K562 (cell line): ENCODE results near the gene ATP13A2. TPM values are rescaled to one million over a fixed set of nuclear protein-coding genes. Genes with fewer than 3 reads are reported as not detected.

Experiments
- ARID1B ChIP-seq: fragments of 450-650 bp; IDR thresholded peaks from 2 replicates; pipeline ENCODE4 v1.6.1; 2016; ENCODE audit warnings: antibody characterized with exemption, mild to moderate bottlenecking, inconsistent platforms
- CBX2 ChIP-seq: fragments of 200-600 bp; sonication (generic); IDR thresholded peaks from one replicate; pipeline ENCODE4 v1.6.1; 2012; ENCODE audit warnings: mild to moderate bottlenecking, low read length, inconsistent platforms; ENCODE audit not compliant: insufficient read depth, poor library complexity, severe bottlenecking
- CHD1 ChIP-seq: fragments of 200-600 bp; sonication (generic); IDR thresholded peaks from one replicate; pipeline ENCODE4 v1.6.1; 2012; ENCODE audit warnings: mild to moderate bottlenecking, moderate library complexity, low read length, inconsistent platforms
- ELF4 ChIP-seq: fragments of 450-650 bp; formaldehyde crosslinking; IDR thresholded peaks from 2 replicates; pipeline ENCODE4 v1.4.0; 2022; ENCODE audit warnings: missing genetic modification characterization
- HCFC1 ChIP-seq: IDR thresholded peaks from 2 replicates; pipeline ENCODE4 v1.6.1; 2012; ENCODE audit warnings: low read depth, low read length, improper control_type of control experiment
- KLF1 ChIP-seq: fragments of 450-650 bp; IDR thresholded peaks from 2 replicates; pipeline ENCODE4 v1.6.1; 2016; ENCODE audit warnings: missing genetic modification characterization, missing compliant biosample characterization
- KLF10 ChIP-seq: fragments of 250-450 bp; sonication (Bioruptor Pico); IDR thresholded peaks from 2 replicates; pipeline ENCODE4 v1.6.1; 2021; ENCODE audit warnings: matching md5 sums
- MEIS2 ChIP-seq: fragments of 450-650 bp; IDR thresholded peaks from 2 replicates; pipeline ENCODE4 v1.6.1; 2014; ENCODE audit warnings: mild to moderate bottlenecking; ENCODE audit not compliant: partially characterized antibody
- PHB2 ChIP-seq: fragments of 450-650 bp; IDR thresholded peaks from 2 replicates; pipeline ENCODE4 v1.6.1; 2017; ENCODE audit warnings: low read depth
- RBBP5 ChIP-seq: fragments of 200-600 bp; sonication (generic); IDR thresholded peaks from 2 replicates; pipeline ENCODE4 v1.6.1; 2012; ENCODE audit warnings: borderline replicate concordance, mild to moderate bottlenecking, low read length, control low read depth, inconsistent platforms; ENCODE audit not compliant: insufficient read depth, poor library complexity, severe bottlenecking
- RBFOX2 ChIP-seq: fragments of 200-400 bp; formaldehyde crosslinking; IDR thresholded peaks from 2 replicates; pipeline ENCODE4 v1.6.1; 2017; ENCODE audit warnings: low read depth, mild to moderate bottlenecking, low read length, moderate library complexity
- STAG1 ChIP-seq: sonication (generic); formaldehyde crosslinking; IDR thresholded peaks from 2 replicates; pipeline ENCODE4 v1.5.0; 2020; ENCODE audit warnings: missing genetic modification reagents, borderline replicate concordance
- SUPT5H ChIP-seq: fragments of 450-650 bp; IDR thresholded peaks from 2 replicates; pipeline ENCODE4 v1.6.1; 2016
- TBL1XR1 ChIP-seq, 2 experiments: IDR thresholded peaks; 2 replicates each; pipeline ENCODE4 v1.6.1; 2012; ENCODE audit warnings: improper control_type of control experiment in 2 of 2, low read length in 2 of 2, mild to moderate bottlenecking in 1 of 2
- TEAD1 ChIP-seq, 2 experiments: fragments of 450-650 bp in 1 of 2; sonication (generic) in 1 of 2; formaldehyde crosslinking; IDR thresholded peaks; 2 replicates each; pipeline versions ENCODE4 v1.4.0 to v1.8.0; 2020 to 2022; ENCODE audit warnings: mild to moderate bottlenecking in 2 of 2, missing genetic modification reagents in 1 of 2
- TFAM ChIP-seq: fragments of 250-450 bp; sonication (Bioruptor Pico); conservative IDR thresholded peaks from 2 replicates; pipeline ENCODE4 v1.5.0; 2021; ENCODE audit warnings: mild to moderate bottlenecking, moderate library complexity
- ZEB2 ChIP-seq: fragments of 450-650 bp; IDR thresholded peaks from 2 replicates; pipeline ENCODE4 v1.6.1; 2016
- ZNF217 ChIP-seq: sonication (generic); formaldehyde crosslinking; IDR thresholded peaks from 2 replicates; pipeline ENCODE4 v1.8.0; 2022; ENCODE audit warnings: mild to moderate bottlenecking, missing genetic modification reagents
- ZNF584 ChIP-seq: fragments of 200-800 bp; sonication (Bioruptor generic); IDR thresholded peaks from 2 replicates; pipeline ENCODE4 v1.6.1; 2016; ENCODE audit warnings: low read depth, mild to moderate bottlenecking, missing genetic modification characterization, missing compliant biosample characterization
- ZZZ3 ChIP-seq: fragments of 450-650 bp; IDR thresholded peaks from 2 replicates; pipeline ENCODE4 v1.6.1; 2016; ENCODE audit warnings: antibody characterized with exemption, mild to moderate bottlenecking, moderate library complexity
- polyA plus RNA-seq, 8 experiments: library from polyadenylated mRNA; depleted of rRNA in 4 of 8; stranded (reverse) in 5 of 8; unstranded in 3 of 8; fragments of >200 nt; fragmentation: Nextera tagmentation in 2 of 8; fragmentation: Illumina TruSeq in 1 of 8; extraction: Ambion mirVana in 2 of 8; extraction: Trizol in 1 of 8; gene quantifications; 2 replicates each; pipeline versions ENCODE4 v1.2.1 to v1.2.3, GENCODE V29; 2011 to 2014; ENCODE audit warnings: inconsistent platforms in 1 of 8, missing spikeins in 1 of 8
- total RNA-seq, 7 experiments: library from RNA; depleted of rRNA in 6 of 7; stranded (reverse); fragments of >200 nt in 6 of 7; fragmentation: Illumina TruSeq in 2 of 7; extraction: Trizol in 2 of 7; gene quantifications; 2 replicates each; pipeline versions ENCODE4 v1.2.1 to v1.2.3, GENCODE V29; 2011 to 2021; ENCODE audit warnings: low replicate concordance in 1 of 7
- TF ChIP-seq, protein P1 (sequence below): IDR thresholded peaks from 2 replicates; pipeline ENCODE4 v1.6.1; 2012; ENCODE audit warnings: low read depth, low read length, improper control_type of control experiment, borderline replicate concordance
- TF ChIP-seq, protein P2 (sequence below): fragments of 450-650 bp; formaldehyde crosslinking; IDR thresholded peaks from 2 replicates; pipeline ENCODE4 v1.4.0; 2020; ENCODE audit warnings: mild to moderate bottlenecking
- TF ChIP-seq, protein P3 (sequence below): sonication (generic); formaldehyde crosslinking; IDR thresholded peaks from 2 replicates; pipeline ENCODE4 v1.4.0; 2020; ENCODE audit warnings: mild to moderate bottlenecking, missing genetic modification reagents
- TF ChIP-seq, protein P4 (sequence below): fragments of 450-650 bp; IDR thresholded peaks from 2 replicates; pipeline ENCODE4 v1.6.1; 2016; ENCODE audit warnings: low read depth, mild to moderate bottlenecking, moderate library complexity

The ATP13A2 gene
- total and polyA plus RNA-seq, 9 of the 15 experiments (the other 6 are each of a cell fraction or from before 2014, with no cell fraction given): 0.36 to 56.3 (median 16.3) TPM

GRCh38 chr1:16960560-16961296, 51.0 kb downstream of the ATP13A2 start (continued):
- peak; percentile 49; the same call in 1 of the 2 replicates for TF ChIP-seq STAG1
- peak; percentile 80 for TF ChIP-seq KLF1
- no peak for TF ChIP-seq CBX2
- no peak for TF ChIP-seq PHB2
- TF ChIP-seq ZNF584 (CRISPR knock-in tag): no peak
- no peak for TF ChIP-seq KLF10 (CRISPR knock-in tag)
- TF ChIP-seq TEAD1 (CRISPR knock-in tag; IDR thresholded peaks at IDR 0.05): no peak
- TF ChIP-seq SUPT5H: no peak
- no peak for TF ChIP-seq TBL1XR1 (IDR thresholded peaks at IDR 0.05; ENCODE audit: low read length in 2 of 2)
- no peak for TF ChIP-seq CHD1
- TF ChIP-seq ZNF217 (CRISPR knock-in tag): no peak
- no peak for TF ChIP-seq ZZZ3
- 0 out of 2 replicates have a peak, but pooled peaks have one; percentile 19 for TF ChIP-seq RBFOX2
- TF ChIP-seq ZEB2: peak; percentile 65
- peak; percentile 27; the same call in 1 of the 2 replicates for TF ChIP-seq ARID1B
- TF ChIP-seq, protein P1, sequence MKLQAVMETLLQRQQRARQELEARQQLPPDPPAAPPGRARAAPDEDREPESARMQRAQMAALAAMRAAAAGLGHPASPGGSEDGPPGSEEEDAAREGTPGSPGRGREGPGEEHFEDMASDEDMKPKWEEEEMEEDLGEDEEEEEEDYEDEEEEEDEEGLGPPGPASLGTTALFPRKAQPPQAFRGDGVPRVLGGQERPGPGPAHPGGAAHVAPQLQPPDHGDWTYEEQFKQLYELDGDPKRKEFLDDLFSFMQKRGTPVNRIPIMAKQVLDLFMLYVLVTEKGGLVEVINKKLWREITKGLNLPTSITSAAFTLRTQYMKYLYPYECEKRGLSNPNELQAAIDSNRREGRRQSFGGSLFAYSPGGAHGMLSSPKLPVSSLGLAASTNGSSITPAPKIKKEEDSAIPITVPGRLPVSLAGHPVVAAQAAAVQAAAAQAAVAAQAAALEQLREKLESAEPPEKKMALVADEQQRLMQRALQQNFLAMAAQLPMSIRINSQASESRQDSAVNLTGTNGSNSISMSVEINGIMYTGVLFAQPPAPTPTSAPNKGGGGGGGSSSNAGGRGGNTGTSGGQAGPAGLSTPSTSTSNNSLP: no peak
- no peak for TF ChIP-seq ELF4
- TF ChIP-seq, protein P2, sequence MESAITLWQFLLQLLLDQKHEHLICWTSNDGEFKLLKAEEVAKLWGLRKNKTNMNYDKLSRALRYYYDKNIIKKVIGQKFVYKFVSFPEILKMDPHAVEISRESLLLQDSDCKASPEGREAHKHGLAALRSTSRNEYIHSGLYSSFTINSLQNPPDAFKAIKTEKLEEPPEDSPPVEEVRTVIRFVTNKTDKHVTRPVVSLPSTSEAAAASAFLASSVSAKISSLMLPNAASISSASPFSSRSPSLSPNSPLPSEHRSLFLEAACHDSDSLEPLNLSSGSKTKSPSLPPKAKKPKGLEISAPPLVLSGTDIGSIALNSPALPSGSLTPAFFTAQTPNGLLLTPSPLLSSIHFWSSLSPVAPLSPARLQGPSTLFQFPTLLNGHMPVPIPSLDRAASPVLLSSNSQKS (CRISPR knock-in tag): no peak
- peak; percentile 37 for TF ChIP-seq RBBP5
- TF ChIP-seq TFAM (CRISPR knock-in tag): no peak
- no peak for TF ChIP-seq MEIS2
- TF ChIP-seq, protein P3, sequence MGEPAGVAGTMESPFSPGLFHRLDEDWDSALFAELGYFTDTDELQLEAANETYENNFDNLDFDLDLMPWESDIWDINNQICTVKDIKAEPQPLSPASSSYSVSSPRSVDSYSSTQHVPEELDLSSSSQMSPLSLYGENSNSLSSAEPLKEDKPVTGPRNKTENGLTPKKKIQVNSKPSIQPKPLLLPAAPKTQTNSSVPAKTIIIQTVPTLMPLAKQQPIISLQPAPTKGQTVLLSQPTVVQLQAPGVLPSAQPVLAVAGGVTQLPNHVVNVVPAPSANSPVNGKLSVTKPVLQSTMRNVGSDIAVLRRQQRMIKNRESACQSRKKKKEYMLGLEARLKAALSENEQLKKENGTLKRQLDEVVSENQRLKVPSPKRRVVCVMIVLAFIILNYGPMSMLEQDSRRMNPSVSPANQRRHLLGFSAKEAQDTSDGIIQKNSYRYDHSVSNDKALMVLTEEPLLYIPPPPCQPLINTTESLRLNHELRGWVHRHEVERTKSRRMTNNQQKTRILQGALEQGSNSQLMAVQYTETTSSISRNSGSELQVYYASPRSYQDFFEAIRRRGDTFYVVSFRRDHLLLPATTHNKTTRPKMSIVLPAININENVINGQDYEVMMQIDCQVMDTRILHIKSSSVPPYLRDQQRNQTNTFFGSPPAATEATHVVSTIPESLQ (CRISPR knock-in tag): no peak
- no peak for TF ChIP-seq HCFC1
- TF ChIP-seq, protein P4, sequence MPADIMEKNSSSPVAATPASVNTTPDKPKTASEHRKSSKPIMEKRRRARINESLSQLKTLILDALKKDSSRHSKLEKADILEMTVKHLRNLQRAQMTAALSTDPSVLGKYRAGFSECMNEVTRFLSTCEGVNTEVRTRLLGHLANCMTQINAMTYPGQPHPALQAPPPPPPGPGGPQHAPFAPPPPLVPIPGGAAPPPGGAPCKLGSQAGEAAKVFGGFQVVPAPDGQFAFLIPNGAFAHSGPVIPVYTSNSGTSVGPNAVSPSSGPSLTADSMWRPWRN: no peak
